ENCODE data around the gene RECK.
"Not testable (repeated sequence)": the region's sequence is repeated elsewhere in the genome, so short reads cannot be mapped to it uniquely, and the experiment has no call there.

RECK gene

GRCh38 chr9:36036780-36037548 lies at the start of gene RECK:
TSS of gene RECK (plus strand) at chr9:36036913. CDS start at chr9:36036999, 86 bp downstream.
- DNase-seq, result peak; percentile 61 to 82 (median 72)

GRCh38 chr9:35990155-35990554 lies 46.6 kb upstream of the RECK start:
- no peak for DNase-seq

- DNase-seq, result not testable (repeated sequence)
Measured at GRCh38 chr9:35993136-35993535, 43.6 kb upstream of the RECK start.

- DNase-seq, result no peak
Measured at GRCh38 chr9:35993976-35994720, 42.6 kb upstream of the RECK start.

- no peak for DNase-seq
Measured at GRCh38 chr9:35994959-35995358, 41.8 kb upstream of the RECK start.

- no peak for DNase-seq
Measured at GRCh38 chr9:35996358-35996970, 40.2 kb upstream of the RECK start.

GRCh38 chr9:35997016-35997415 lies 39.7 kb upstream of the RECK start:
- not testable (repeated sequence) for DNase-seq

- no peak for DNase-seq
Measured at GRCh38 chr9:35998333-35998732, 38.4 kb upstream of the RECK start.

- DNase-seq, result no peak
Measured at GRCh38 chr9:36005891-36006290, 30.8 kb upstream of the RECK start.

GRCh38 chr9:36006549-36007315 lies 30.0 kb upstream of the RECK start:
- DNase-seq, result no peak

- DNase-seq, result no peak
Measured at GRCh38 chr9:36007316-36007708, 29.4 kb upstream of the RECK start.

GRCh38 chr9:36007852-36008251 lies 28.9 kb upstream of the RECK start:
- no peak for DNase-seq

GRCh38 chr9:36008774-36009300 lies 27.9 kb upstream of the RECK start:
- DNase-seq, result peak in 3 of 4 experiments; percentile 6 to 31 (median 18)

GRCh38 chr9:36011379-36011778 lies 25.3 kb upstream of the RECK start:
- no peak for DNase-seq

GRCh38 chr9:36017278-36017677 lies 19.4 kb upstream of the RECK start:
- DNase-seq, result no peak

- no peak for DNase-seq
Measured at GRCh38 chr9:36018129-36018528, 18.6 kb upstream of the RECK start.

- no peak for DNase-seq
Measured at GRCh38 chr9:36018891-36019720, 17.6 kb upstream of the RECK start.

- no peak for DNase-seq
Measured at GRCh38 chr9:36021968-36022367, 14.7 kb upstream of the RECK start.

GRCh38 chr9:36023260-36024048 lies 13.3 kb upstream of the RECK start:
- DNase-seq, result peak in 3 of 4 experiments; percentile 12 to 52 (median 30)

- no peak for DNase-seq
Measured at GRCh38 chr9:36025746-36026145, 11.0 kb upstream of the RECK start.

GRCh38 chr9:36029202-36029601 lies 7.5 kb upstream of the RECK start:
- DNase-seq, result no peak

All from activated naive CD4-positive, alpha-beta T cell (primary cell).